ENCODE results near the gene ZNF525.

GRCh38 chr19:53424968-53425597 lies 59.6 kb downstream of the ZNF525 start:
- TF ChIP-seq CTCF (IDR thresholded peaks at IDR 0.05): peak; percentile 74 to 85 (median 80)
- TF ChIP-seq POLR2A (IDR thresholded peaks at IDR 0.05): no peak
